Measurements from ENCODE around the gene PRKCI.

PRKCI gene

GRCh38 chr3:170222647-170223541 lies 670 bp downstream of the PRKCI start:
- in situ Hi-C loops (cut with HindIII; ENCODE audit: low sequenced_read_pairs): no loop called here
- no peak for DNase-seq (ENCODE audit: low read depth)
- peak; percentile 30 for TF ChIP-seq CTCF (IDR thresholded peaks at IDR 0.05; ENCODE audit: low read depth, low read length, missing control alignments)

GRCh38 chr3:170225166-170225565 lies 2.9 kb downstream of the PRKCI start:
- TF ChIP-seq CTCF (IDR thresholded peaks at IDR 0.05; ENCODE audit: low read depth, low read length, missing control alignments): no peak
- H3K4me3 ChIP-seq (ENCODE audit: low read depth, low read length): no peak overlapping the region
- DNase-seq (ENCODE audit: low read depth): no peak
- in situ Hi-C loops (cut with HindIII; ENCODE audit: low sequenced_read_pairs): loop anchor here (5.0 kb wide), 1 partner anchor 47 kb away; no protein-coding TSS in a partner anchor

More at GRCh38 chr3:170222647-170223541, 670 bp downstream of the PRKCI start:
- H3K4me3 ChIP-seq (ENCODE audit: low read depth, low read length): peak overlapping the region; percentile 75

- no peak for DNase-seq (ENCODE audit: low read depth)
- in situ Hi-C loops (cut with HindIII; ENCODE audit: low sequenced_read_pairs): loop anchor here (5.0 kb wide), 1 partner anchor 46 kb away; no protein-coding TSS in a partner anchor
- TF ChIP-seq CTCF (IDR thresholded peaks at IDR 0.05; ENCODE audit: low read depth, low read length, missing control alignments): no peak
- H3K4me3 ChIP-seq (ENCODE audit: low read depth, low read length): no peak overlapping the region
These were observed 4.3 kb downstream of the PRKCI start for GRCh38 chr3:170226426-170226960.

GRCh38 chr3:170228093-170228766 lies 6.0 kb downstream of the PRKCI start:
- no peak for DNase-seq (ENCODE audit: low read depth)
- H3K4me3 ChIP-seq (ENCODE audit: low read depth, low read length): no peak overlapping the region

GRCh38 chr3:170232266-170232665 lies 10.0 kb downstream of the PRKCI start:
- TF ChIP-seq CTCF (IDR thresholded peaks at IDR 0.05; ENCODE audit: low read depth, low read length, missing control alignments): no peak
- no peak overlapping the region for H3K4me3 ChIP-seq (ENCODE audit: low read depth, low read length)
- DNase-seq (ENCODE audit: low read depth): no peak
- in situ Hi-C loops (cut with HindIII; ENCODE audit: low sequenced_read_pairs): no loop called here

More at GRCh38 chr3:170228093-170228766, 6.0 kb downstream of the PRKCI start:
- no peak for TF ChIP-seq CTCF (IDR thresholded peaks at IDR 0.05; ENCODE audit: low read depth, low read length, missing control alignments)
- in situ Hi-C loops (cut with HindIII; ENCODE audit: low sequenced_read_pairs): loop anchor here (5.0 kb wide), 1 partner anchor 44 kb away; no protein-coding TSS in a partner anchor

GRCh38 chr3:170233530-170233929 lies 11.3 kb downstream of the PRKCI start:
- no peak overlapping the region for H3K4me3 ChIP-seq (ENCODE audit: low read depth, low read length)
- TF ChIP-seq CTCF (IDR thresholded peaks at IDR 0.05; ENCODE audit: low read depth, low read length, missing control alignments): no peak
- peak; percentile 23 for DNase-seq (ENCODE audit: low read depth)
- in situ Hi-C loops (cut with HindIII; ENCODE audit: low sequenced_read_pairs): no loop called here
